ENCODE data around the gene ETS2.

The ETS2 gene

GRCh38 chr21:38804030-38804788, 1.5 kb upstream of the ETS2 start:
- peaks cover 15% of the 10 kb centered on the region for H3K4me1 ChIP-seq (ENCODE audit: insufficient read depth, low read length)
- H3K27me3 ChIP-seq (ENCODE audit: control insufficient read depth in 1 of 2, insufficient read depth in 2 of 2, low read length in 2 of 2), result no peaks in the 10 kb centered on the region
- H3K9me3 ChIP-seq (ENCODE audit: low read length), result no peaks in the 10 kb centered on the region
- peak overlapping the region in 1 of 2 donors; percentile 86 for H3K4me3 ChIP-seq (ENCODE audit: low read depth in 1 of 2, low read length in 2 of 2)
- H3K36me3 ChIP-seq (ENCODE audit: insufficient read depth, low read length), result peaks cover 6% of the 10 kb centered on the region
- no peak overlapping the region for H3K9ac ChIP-seq (ENCODE audit: low read length)
- H3K27ac ChIP-seq (ENCODE audit: low read depth, low read length), result no peak overlapping the region

- Histone ChIP-seq H3K4me3 (ENCODE audit: low read depth in 1 of 2, low read length in 2 of 2) (peak overlapping the region; percentile 24 to 86), H3K27me3 (ENCODE audit: control insufficient read depth in 1 of 2, insufficient read depth in 2 of 2, low read length in 2 of 2) (no peaks in the 10 kb centered on the region), H3K9ac (ENCODE audit: low read length) (peak overlapping the region; percentile 45), H3K4me1 (ENCODE audit: insufficient read depth, low read length) (peaks cover 22% of the 10 kb centered on the region), H3K9me3 (ENCODE audit: low read length) (no peaks in the 10 kb centered on the region), H3K36me3 (ENCODE audit: insufficient read depth, low read length) (peaks cover 9% of the 10 kb centered on the region), H3K27ac (ENCODE audit: low read depth, low read length) (peak overlapping the region; percentile 91)
Observed at GRCh38 chr21:38804789-38805327, 871 bp upstream of the ETS2 start.

- Histone ChIP-seq H3K27ac (ENCODE audit: low read depth, low read length) (peak overlapping the region; percentile 91), H3K9ac (ENCODE audit: low read length) (peak overlapping the region; percentile 76), H3K27me3 (ENCODE audit: control insufficient read depth in 1 of 2, insufficient read depth in 2 of 2, low read length in 2 of 2) (no peaks in the 10 kb centered on the region), H3K9me3 (ENCODE audit: low read length) (no peaks in the 10 kb centered on the region), H3K4me3 (ENCODE audit: low read depth in 1 of 2, low read length in 2 of 2) (peak overlapping the region; percentile 79 to 86), H3K36me3 (ENCODE audit: insufficient read depth, low read length) (peaks cover 19% of the 10 kb centered on the region), H3K4me1 (ENCODE audit: insufficient read depth, low read length) (peaks cover 36% of the 10 kb centered on the region)
Observed at GRCh38 chr21:38806153-38806941, 618 bp downstream of the ETS2 start.

GRCh38 chr21:38806942-38807284, 1.2 kb downstream of the ETS2 start:
- Histone ChIP-seq H3K36me3 (ENCODE audit: insufficient read depth, low read length) (peaks cover 19% of the 10 kb centered on the region), H3K4me1 (ENCODE audit: insufficient read depth, low read length) (peaks cover 37% of the 10 kb centered on the region), H3K27ac (ENCODE audit: low read depth, low read length) (peak overlapping the region; percentile 91), H3K9me3 (ENCODE audit: low read length) (no peaks in the 10 kb centered on the region), H3K27me3 (ENCODE audit: control insufficient read depth in 1 of 2, insufficient read depth in 2 of 2, low read length in 2 of 2) (no peaks in the 10 kb centered on the region), H3K4me3 (ENCODE audit: low read depth in 1 of 2, low read length in 2 of 2) (peak overlapping the region; percentile 79 to 86), H3K9ac (ENCODE audit: low read length) (peak overlapping the region; percentile 76)

- H3K27ac ChIP-seq (ENCODE audit: low read depth, low read length), result peak overlapping the region; percentile 91
- H3K4me1 ChIP-seq (ENCODE audit: insufficient read depth, low read length), result peaks cover 37% of the 10 kb centered on the region
Observed at GRCh38 chr21:38807441-38807871, 1.7 kb downstream of the ETS2 start.

GRCh38 chr21:38807986-38808385, 2.3 kb downstream of the ETS2 start:
- Histone ChIP-seq H3K4me3 (ENCODE audit: low read depth in 1 of 2, low read length in 2 of 2) (peak overlapping the region; percentile 9 to 86), H3K4me1 (ENCODE audit: insufficient read depth, low read length) (peaks cover 41% of the 10 kb centered on the region), H3K9ac (ENCODE audit: low read length) (peak overlapping the region; percentile 76), H3K36me3 (ENCODE audit: insufficient read depth, low read length) (peaks cover 22% of the 10 kb centered on the region), H3K9me3 (ENCODE audit: low read length) (no peaks in the 10 kb centered on the region), H3K27me3 (ENCODE audit: control insufficient read depth in 1 of 2, insufficient read depth in 2 of 2, low read length in 2 of 2) (no peaks in the 10 kb centered on the region), H3K27ac (ENCODE audit: low read depth, low read length) (peak overlapping the region; percentile 91)

More at GRCh38 chr21:38807441-38807871, 1.7 kb downstream of the ETS2 start:
- Histone ChIP-seq H3K4me3 (ENCODE audit: low read depth in 1 of 2, low read length in 2 of 2) (peak overlapping the region; percentile 79 to 86), H3K9ac (ENCODE audit: low read length) (peak overlapping the region; percentile 76), H3K9me3 (ENCODE audit: low read length) (no peaks in the 10 kb centered on the region), H3K36me3 (ENCODE audit: insufficient read depth, low read length) (peaks cover 19% of the 10 kb centered on the region), H3K27me3 (ENCODE audit: control insufficient read depth in 1 of 2, insufficient read depth in 2 of 2, low read length in 2 of 2) (no peaks in the 10 kb centered on the region)

GRCh38 chr21:38809198-38809878, 3.6 kb downstream of the ETS2 start:
- Histone ChIP-seq H3K4me3 (ENCODE audit: low read depth in 1 of 2, low read length in 2 of 2) (no peak overlapping the region), H3K9ac (ENCODE audit: low read length) (peak overlapping the region; percentile 40), H3K4me1 (ENCODE audit: insufficient read depth, low read length) (peaks cover 53% of the 10 kb centered on the region), H3K27ac (ENCODE audit: low read depth, low read length) (peak overlapping the region; percentile 48), H3K9me3 (ENCODE audit: low read length) (no peaks in the 10 kb centered on the region), H3K36me3 (ENCODE audit: insufficient read depth, low read length) (peaks cover 33% of the 10 kb centered on the region), H3K27me3 (ENCODE audit: control insufficient read depth in 1 of 2, insufficient read depth in 2 of 2, low read length in 2 of 2) (no peaks in the 10 kb centered on the region)

GRCh38 chr21:38810034-38810825, 4.5 kb downstream of the ETS2 start:
- Histone ChIP-seq H3K4me1 (ENCODE audit: insufficient read depth, low read length) (peaks cover 62% of the 10 kb centered on the region), H3K9ac (ENCODE audit: low read length) (peak overlapping the region; percentile 40)

GRCh38 chr21:38810826-38811164, 5.1 kb downstream of the ETS2 start:
- no peaks in the 10 kb centered on the region for H3K9me3 ChIP-seq (ENCODE audit: low read length)
- H3K27ac ChIP-seq (ENCODE audit: low read depth, low read length), result peak overlapping the region; percentile 48
- H3K4me1 ChIP-seq (ENCODE audit: insufficient read depth, low read length), result peaks cover 63% of the 10 kb centered on the region
- H3K27me3 ChIP-seq (ENCODE audit: control insufficient read depth in 1 of 2, insufficient read depth in 2 of 2, low read length in 2 of 2), result no peaks in the 10 kb centered on the region
- no peak overlapping the region for H3K4me3 ChIP-seq (ENCODE audit: low read depth in 1 of 2, low read length in 2 of 2)
- peaks cover 44% of the 10 kb centered on the region for H3K36me3 ChIP-seq (ENCODE audit: insufficient read depth, low read length)
- no peak overlapping the region for H3K9ac ChIP-seq (ENCODE audit: low read length)

More at GRCh38 chr21:38810034-38810825, 4.5 kb downstream of the ETS2 start:
- peak overlapping the region; percentile 48 for H3K27ac ChIP-seq (ENCODE audit: low read depth, low read length)
- no peaks in the 10 kb centered on the region for H3K27me3 ChIP-seq (ENCODE audit: control insufficient read depth in 1 of 2, insufficient read depth in 2 of 2, low read length in 2 of 2)
- no peak overlapping the region for H3K4me3 ChIP-seq (ENCODE audit: low read depth in 1 of 2, low read length in 2 of 2)
- no peaks in the 10 kb centered on the region for H3K9me3 ChIP-seq (ENCODE audit: low read length)
- H3K36me3 ChIP-seq (ENCODE audit: insufficient read depth, low read length), result peaks cover 42% of the 10 kb centered on the region

- no peak overlapping the region for H3K27ac ChIP-seq (ENCODE audit: low read depth, low read length)
Observed at GRCh38 chr21:38811257-38811656, 5.5 kb downstream of the ETS2 start.

More at GRCh38 chr21:38811257-38811656, 5.5 kb downstream of the ETS2 start:
- H3K9ac ChIP-seq (ENCODE audit: low read length), result no peak overlapping the region
- H3K27me3 ChIP-seq (ENCODE audit: control insufficient read depth in 1 of 2, insufficient read depth in 2 of 2, low read length in 2 of 2), result no peaks in the 10 kb centered on the region
- peaks cover 63% of the 10 kb centered on the region for H3K4me1 ChIP-seq (ENCODE audit: insufficient read depth, low read length)
- no peaks in the 10 kb centered on the region for H3K9me3 ChIP-seq (ENCODE audit: low read length)
- H3K4me3 ChIP-seq (ENCODE audit: low read depth in 1 of 2, low read length in 2 of 2), result no peak overlapping the region
- H3K36me3 ChIP-seq (ENCODE audit: insufficient read depth, low read length), result peaks cover 46% of the 10 kb centered on the region

Measured in muscle layer of colon (tissue), 2 donors.